H1 (cell line): ENCODE measurements around the gene ADAMTS9. TPM values are rescaled to one million over a fixed set of nuclear protein-coding genes. Genes with fewer than 3 reads are reported as not detected.

Experiments used
- BACH1 ChIP-seq: IDR thresholded peaks from 2 replicates; pipeline ENCODE4 v1.6.1; 2012; ENCODE audit warnings: low read length, improper control_type of control experiment
- polyA plus RNA-seq, 7 experiments: library from polyadenylated mRNA; depleted of rRNA in 3 of 7; stranded (reverse) in 5 of 7; unstranded in 2 of 7; fragments of >200 nt in 5 of 7; fragments of 200-250 nt in 2 of 7; gene quantifications; 1 replicate in 5 of 7; 2 replicates in 1 of 7; 4 replicates in 1 of 7; pipeline versions ENCODE4 v1.2.1 to v1.2.3, GENCODE V29; 2011 to 2013; ENCODE audit warnings: missing spikeins in 2 of 7, mixed read lengths in 2 of 7
- total RNA-seq: library from RNA; stranded (reverse); fragmentation: NEBNext Ultra II Directional; extraction: Animal tissue kit (Norgen Biotek cat#: 25700); gene quantifications from 2 replicates; pipeline ENCODE4 v1.2.1, GENCODE V29; 2021

The ADAMTS9 gene
- total and polyA plus RNA-seq, 2 of the 8 experiments (the other 6 are each of a cell fraction or from before 2014, with no cell fraction given) = 0.20 to 0.41 TPM

- no peak for TF ChIP-seq BACH1
- TF ChIP-seq, all 59 proteins: peak for 0
These were observed 42.6 kb downstream of the ADAMTS9 start (continued) for GRCh38 chr3:64645243-64645642.
